GM12872 (cell line): ENCODE results near the gene XPO6.

ENCODE experiments used
- CTCF ChIP-seq: IDR thresholded peaks from 3 replicates; pipeline ENCODE4 v1.5.1; 2011; ENCODE audit warnings: low read depth, mild to moderate bottlenecking, low read length, moderate library complexity; ENCODE audit not compliant: insufficient read depth

XPO6 gene

GRCh38 chr16:28101533-28101890 is 110.3 kb downstream of the XPO6 start:
- TF ChIP-seq CTCF: no peak

- no peak for TF ChIP-seq CTCF
These were observed 110.8 kb downstream of the XPO6 start for GRCh38 chr16:28100810-28101532.

- no peak for TF ChIP-seq CTCF
These were observed 112.5 kb downstream of the XPO6 start for GRCh38 chr16:28098959-28099945.

- no peak for TF ChIP-seq CTCF
These were observed 113.4 kb downstream of the XPO6 start for GRCh38 chr16:28098171-28098958.

- TF ChIP-seq CTCF: no peak
These were observed 114.5 kb downstream of the XPO6 start for GRCh38 chr16:28096983-28097899.

GRCh38 chr16:28093385-28093725 is 118.4 kb downstream of the XPO6 start:
- TF ChIP-seq CTCF: no peak
